Spleen (tissue), 11 donors: ENCODE measurements around the gene TBC1D20. TPM values are rescaled to one million over a fixed set of nuclear protein-coding genes. Genes with fewer than 3 reads are reported as not detected.

Experiments used
- DNase-seq: peaks from one replicate; pipeline ENCODE4 v3.0.0-alpha.2; 2020
- H3K27ac ChIP-seq, 8 donors: fragments of 200-600 bp; sonication (generic) in 7 of 8; 1 replicate in 4 of 8; 2 replicates in 4 of 8; pipeline versions ENCODE4 v1.5.0 to v1.8.0; 2016 to 2021; ENCODE audit warnings: inconsistent platforms in 4 of 8, mild to moderate bottlenecking in 4 of 8, moderate library complexity in 1 of 8
- H3K27me3 ChIP-seq, 7 donors: fragments of 200-600 bp; sonication (generic) in 6 of 7; replicated peaks in 1 of 7; 1 replicate in 4 of 7; 2 replicates in 3 of 7; pipeline versions ENCODE4 v1.5.0 to v1.8.0; 2016 to 2021; ENCODE audit warnings: inconsistent platforms in 3 of 7, mild to moderate bottlenecking in 1 of 7
- H3K36me3 ChIP-seq, 6 donors: fragments of 200-600 bp; sonication (generic) in 5 of 6; 1 replicate in 4 of 6; 2 replicates in 2 of 6; pipeline versions ENCODE4 v1.5.0 to v1.8.0; 2016 to 2021; ENCODE audit warnings: inconsistent platforms in 2 of 6
- H3K4me1 ChIP-seq, 6 donors: fragments of 200-600 bp; sonication (generic) in 5 of 6; 1 replicate in 3 of 6; 2 replicates in 3 of 6; pipeline versions ENCODE4 v1.5.0 to v1.8.0; 2016 to 2021; ENCODE audit warnings: inconsistent platforms in 3 of 6
- H3K4me3 ChIP-seq, 8 donors: fragments of 200-600 bp; sonication (generic) in 7 of 8; 1 replicate in 4 of 8; 2 replicates in 4 of 8; pipeline versions ENCODE4 v1.5.0 to v1.8.0; 2016 to 2021; ENCODE audit warnings: inconsistent platforms in 4 of 8, mild to moderate bottlenecking in 4 of 8, moderate library complexity in 2 of 8
- H3K9me3 ChIP-seq, 8 donors: fragments of 200-600 bp; sonication (generic) in 7 of 8; 1 replicate in 4 of 8; 2 replicates in 4 of 8; pipeline versions ENCODE4 v1.5.0 to v1.8.0; 2016 to 2021; ENCODE audit warnings: inconsistent platforms in 4 of 8
- CTCF ChIP-seq, 11 experiments: fragments of 200-600 bp in 7 of 11; fragments of 450-650 bp in 4 of 11; sonication (generic) in 4 of 11; IDR thresholded peaks in 8 of 11; conservative IDR thresholded peaks in 3 of 11; 1 replicate in 7 of 11; 2 replicates in 4 of 11; pipeline versions ENCODE4 v1.4.0 to v1.8.0; 2016 to 2021; ENCODE audit warnings: antibody characterized with exemption in 11 of 11, inconsistent platforms in 4 of 11, mild to moderate bottlenecking in 1 of 11
- POLR2A ChIP-seq, 3 donors: fragments of 450-650 bp; IDR thresholded peaks; one replicate each; pipeline ENCODE4 v1.5.1; 2017; ENCODE audit warnings: antibody characterized with exemption in 3 of 3, mild to moderate bottlenecking in 1 of 3
- POLR2AphosphoS5 ChIP-seq, 3 donors: sonication (generic); formaldehyde crosslinking; IDR thresholded peaks; one replicate each; pipeline ENCODE4 v1.5.1; 2017; ENCODE audit warnings: antibody characterized with exemption in 3 of 3
- WGBS, 5 donors: extraction: QIAGEN DNeasy Blood & Tissue Kit in 3 of 5; methylation state at CpG; one replicate each; pipeline versions ENCODE4 v1.1.5 to v1.1.7; 2013 to 2018; 5-methylcytosine and 5-hydroxymethylcytosine counted together
- intact Hi-C: fragments of 100-400 bp; cut with DNase I; formaldehyde crosslinking; loops from one replicate; pipeline ENCODE4 v1.15.0; 2023; ENCODE audit warnings: low total_unique reads
- polyA plus RNA-seq, 3 donors: library from polyadenylated mRNA; stranded (reverse); fragments of 200-250 nt; gene quantifications; one replicate each; pipeline ENCODE4 v1.2.1, GENCODE V29; 2013
- total RNA-seq, 7 donors: library from RNA; depleted of rRNA in 3 of 7; stranded (reverse); fragments of >200 nt in 3 of 7; fragmentation: NEBNext Ultra II Directional in 4 of 7; extraction: Animal tissue kit (Norgen Biotek cat#: 25700) in 4 of 7; gene quantifications; one replicate each; pipeline versions ENCODE4 v1.1.0 to v1.2.1, GENCODE V29; 2016 to 2021
- donor health status: healthy with polysubstance abuse.
- donor health status: DM: no; HTN: no; CAD: no; lungs with moderate emphysema.
- donor health status: DM: no; HTN: no; CAD: no.
- donor health status: Bipolar disorder and iron deficiency.
- donor health status: healthy.
- donor health status: DM: no; HTN: no; CAD: no.
- donor health status: DM: yes; HTN: yes; CAD: no.

The TBC1D20 gene
- total and polyA plus RNA-seq, 10 donors: 9.2 to 41.0 (median 32.8) TPM

GRCh38 chr20:474581-474980, 12.2 kb upstream of the TBC1D20 start:
- Histone ChIP-seq H3K27me3 (no peaks in the 10 kb centered on the region), H3K27ac (no peak overlapping the region), H3K4me1 (peaks cover 0 to 6% (median 1%) of the 10 kb centered on the region in 6 donors), H3K36me3 (peaks cover 0 to 40% (median 4%) of the 10 kb centered on the region in 6 donors), H3K4me3 (no peak overlapping the region), H3K9me3 (peaks cover 0 to 7% (median 2%) of the 10 kb centered on the region in 8 donors)
- 92 to 98% (median 95%) methylated on average over 2 of the region's 2 CpGs for WGBS, 5 donors
- TF ChIP-seq POLR2AphosphoS5 (IDR thresholded peaks at IDR 0.05) (no peak), CTCF (IDR thresholded peaks at IDR 0.05 in 8 of 11, conservative IDR thresholded peaks at IDR 0.05 in 3 of 11) (no peak), POLR2A (IDR thresholded peaks at IDR 0.05) (no peak)
- no peak for DNase-seq
- intact Hi-C loops: no loop called here

GRCh38 chr20:472889-473292, 10.6 kb upstream of the TBC1D20 start:
- peaks cover 0 to 9% (median 2%) of the 10 kb centered on the region in 8 donors for H3K9me3 ChIP-seq
- DNase-seq: no peak
- H3K27me3 ChIP-seq: peaks cover 0 to 3% (median 0%) of the 10 kb centered on the region in 7 donors
- intact Hi-C loops: no loop called here
- peaks cover 0 to 33% (median 1%) of the 10 kb centered on the region in 6 donors for H3K36me3 ChIP-seq
- H3K27ac ChIP-seq: no peak overlapping the region
- WGBS, 5 donors: 86 to 94% (median 90%) methylated on average over 1 of the region's 1 CpG
- H3K4me1 ChIP-seq: no peaks in the 10 kb centered on the region
- H3K4me3 ChIP-seq: no peak overlapping the region
- TF ChIP-seq CTCF (IDR thresholded peaks at IDR 0.05 in 8 of 11, conservative IDR thresholded peaks at IDR 0.05 in 3 of 11) (no peak), POLR2A (IDR thresholded peaks at IDR 0.05) (no peak), POLR2AphosphoS5 (IDR thresholded peaks at IDR 0.05) (no peak)

GRCh38 chr20:472137-472846, 10.0 kb upstream of the TBC1D20 start:
- intact Hi-C loops: no loop called here

More at GRCh38 chr20:472137-472846, 10.0 kb upstream of the TBC1D20 start:
- Histone ChIP-seq H3K36me3 (peaks cover 0 to 27% (median 0%) of the 10 kb centered on the region in 6 donors), H3K4me1 (no peaks in the 10 kb centered on the region), H3K4me3 (no peak overlapping the region), H3K27ac (no peak overlapping the region), H3K27me3 (peaks cover 0 to 5% (median 0%) of the 10 kb centered on the region in 7 donors), H3K9me3 (peaks cover 0 to 15% (median 2%) of the 10 kb centered on the region in 8 donors)
- no peak for TF ChIP-seq POLR2A (IDR thresholded peaks at IDR 0.05)
- TF ChIP-seq POLR2AphosphoS5 (IDR thresholded peaks at IDR 0.05): no peak
- no peak for TF ChIP-seq CTCF (IDR thresholded peaks at IDR 0.05 in 8 of 11, conservative IDR thresholded peaks at IDR 0.05 in 3 of 11)
- no peak for DNase-seq
- 87 to 95% (median 94%) methylated on average over 9 of the region's 9 CpGs for WGBS, 5 donors
